ENCODE data around the gene PDE6A. TPM values are rescaled to one million over a fixed set of nuclear protein-coding genes. Genes with fewer than 3 reads are reported as not detected.

PDE6A gene
- total RNA-seq, 1 experiment from 2014 or later: not detected

DNA sequence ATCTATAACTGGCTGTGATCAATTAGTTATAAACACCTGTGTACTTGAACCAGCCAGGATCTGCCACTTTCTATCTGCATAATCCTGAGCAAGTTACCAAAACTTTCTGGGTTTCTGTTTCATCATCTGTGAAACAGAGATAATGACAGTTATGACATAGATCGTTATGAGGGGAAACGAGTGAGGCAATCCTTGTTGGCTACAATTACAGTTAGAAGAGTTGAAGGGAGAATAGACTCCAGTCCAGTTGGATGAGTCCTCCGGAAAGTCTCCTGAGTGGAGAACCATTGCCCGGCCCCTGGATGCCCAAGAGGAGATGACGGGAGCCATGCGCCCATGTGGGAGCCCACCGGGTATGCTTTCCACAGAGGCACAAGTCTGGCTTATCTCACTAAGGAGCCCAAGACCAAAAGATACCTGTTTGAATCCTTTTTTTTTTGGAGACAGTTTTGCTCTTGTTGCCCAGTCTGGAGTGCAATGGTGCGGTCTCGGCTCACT, 4.5 kb downstream of the PDE6A start:
- Histone ChIP-seq H4K91ac (ENCODE audit: insufficient read length, low read depth, low read length) (no peak overlapping the region), H3T11ph (ENCODE audit: low read length) (no peak overlapping the region), H3K56ac (ENCODE audit: insufficient read length, low read depth, low read length) (no peak overlapping the region), H3K9me3 (ENCODE audit: control insufficient read depth, low read depth, low read length) (no peaks in the 10 kb centered on the region), H2BK5ac (ENCODE audit: insufficient read length, low read length) (no peak overlapping the region), H3K79me2 (ENCODE audit: insufficient read depth, low read length) (no peaks in the 10 kb centered on the region), H3K27ac (ENCODE audit: insufficient read length, low read depth, low read length) (no peak overlapping the region), H3K14ac (ENCODE audit: insufficient read depth, low read length) (no peak overlapping the region), H3K27me3 (ENCODE audit: insufficient read depth, low read length) (no peaks in the 10 kb centered on the region), H2BK15ac (ENCODE audit: low read depth, low read length) (no peak overlapping the region), H3K9ac (ENCODE audit: extremely low read depth, insufficient read length, low read length) (no peak overlapping the region), H3K4ac (ENCODE audit: low read depth, low read length) (no peak overlapping the region), H2AK5ac (ENCODE audit: insufficient read length, low read length) (no peak overlapping the region), H2BK12ac (ENCODE audit: insufficient read length, low read depth, low read length) (no peak overlapping the region), H4K5ac (ENCODE audit: insufficient read length, low read depth, low read length) (no peak overlapping the region), H3K4me1 (ENCODE audit: insufficient read depth, low read length) (no peaks in the 10 kb centered on the region), H3K79me1 (ENCODE audit: insufficient read depth, low read depth, low read length, poor library complexity, severe bottlenecking) (no peaks in the 10 kb centered on the region), H2BK20ac (ENCODE audit: low read depth, low read length, poor library complexity, severe bottlenecking) (no peak overlapping the region), H2AFZ (ENCODE audit: low read length) (no peak overlapping the region), H3K23ac (ENCODE audit: insufficient read length, low read depth, low read length) (no peak overlapping the region), H3K23me2 (ENCODE audit: insufficient read length, low read depth, low read length, poor library complexity, severe bottlenecking) (no peaks in the 10 kb centered on the region), H4K20me1 (ENCODE audit: control insufficient read depth, insufficient read depth, insufficient read length) (no peaks in the 10 kb centered on the region), H2BK120ac (ENCODE audit: low read depth, low read length, poor library complexity, severe bottlenecking) (no peak overlapping the region), H3K4me2 (ENCODE audit: insufficient read depth, insufficient read length, low read length) (no peak overlapping the region), H3K18ac (ENCODE audit: insufficient read length, low read depth, low read length) (no peak overlapping the region), H4K8ac (replicated peaks; ENCODE audit: insufficient read length, low read depth, low read length) (no peak overlapping the region)
- no peak for DNase-seq
- H3K36me3 Mint-ChIP-seq (ENCODE audit: insufficient read depth in 1 of 3, low read depth in 3 of 3): no peaks in the 10 kb centered on the region
- peaks cover 8 to 15% of the 10 kb centered on the region in 2 experiments for H3K4me1 Mint-ChIP-seq
- H3K9me3 Mint-ChIP-seq: no peaks in the 10 kb centered on the region
- TF ChIP-seq, protein P1, sequence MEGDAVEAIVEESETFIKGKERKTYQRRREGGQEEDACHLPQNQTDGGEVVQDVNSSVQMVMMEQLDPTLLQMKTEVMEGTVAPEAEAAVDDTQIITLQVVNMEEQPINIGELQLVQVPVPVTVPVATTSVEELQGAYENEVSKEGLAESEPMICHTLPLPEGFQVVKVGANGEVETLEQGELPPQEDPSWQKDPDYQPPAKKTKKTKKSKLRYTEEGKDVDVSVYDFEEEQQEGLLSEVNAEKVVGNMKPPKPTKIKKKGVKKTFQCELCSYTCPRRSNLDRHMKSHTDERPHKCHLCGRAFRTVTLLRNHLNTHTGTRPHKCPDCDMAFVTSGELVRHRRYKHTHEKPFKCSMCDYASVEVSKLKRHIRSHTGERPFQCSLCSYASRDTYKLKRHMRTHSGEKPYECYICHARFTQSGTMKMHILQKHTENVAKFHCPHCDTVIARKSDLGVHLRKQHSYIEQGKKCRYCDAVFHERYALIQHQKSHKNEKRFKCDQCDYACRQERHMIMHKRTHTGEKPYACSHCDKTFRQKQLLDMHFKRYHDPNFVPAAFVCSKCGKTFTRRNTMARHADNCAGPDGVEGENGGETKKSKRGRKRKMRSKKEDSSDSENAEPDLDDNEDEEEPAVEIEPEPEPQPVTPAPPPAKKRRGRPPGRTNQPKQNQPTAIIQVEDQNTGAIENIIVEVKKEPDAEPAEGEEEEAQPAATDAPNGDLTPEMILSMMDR (conservative IDR thresholded peaks at IDR 0.05): no peak
- peaks cover 7% of the 10 kb centered on the region for H3K27me3 Mint-ChIP-seq (ENCODE audit: low read depth)
- WGBS (ENCODE audit: extremely low coverage, insufficient read length, low lambda C conversion rate): no CpG with 5 or more reads among the region's 9 CpGs
- H3K27ac Mint-ChIP-seq: no peak overlapping the region; a peak in 1 of 7 replicates
- H3K4me3 Mint-ChIP-seq: no peak overlapping the region
